SKM-1 (cell line): ENCODE data around the gene LRRC41.
"Not testable (repeated sequence)": the region's sequence is repeated elsewhere in the genome, so short reads cannot be mapped to it uniquely, and the experiment has no call there.

Experiments used
- DNase-seq: peaks from one replicate; lab custom pipeline; 2025; ENCODE audit not compliant: unreplicated experiment; lab: John Stamatoyannopoulos, UW

The LRRC41 gene

GRCh38 chr1:46328182-46328581 lies 24.8 kb upstream of the LRRC41 start:
- not testable (repeated sequence) for DNase-seq

- DNase-seq, result not testable (repeated sequence)
These were observed 22.1 kb upstream of the LRRC41 start for GRCh38 chr1:46325285-46326076.

- DNase-seq, result not testable (repeated sequence)
These were observed 18.8 kb upstream of the LRRC41 start for GRCh38 chr1:46322191-46322590.

GRCh38 chr1:46319960-46320914 lies 16.8 kb upstream of the LRRC41 start:
- DNase-seq, result not testable (repeated sequence)

- DNase-seq, result not testable (repeated sequence)
These were observed 15.9 kb upstream of the LRRC41 start for GRCh38 chr1:46319301-46319700.

- no peak for DNase-seq
These were observed 13.9 kb upstream of the LRRC41 start for GRCh38 chr1:46317323-46317722.

GRCh38 chr1:46315669-46316403 lies 12.4 kb upstream of the LRRC41 start:
- no peak for DNase-seq

GRCh38 chr1:46310321-46310720 lies 6.9 kb upstream of the LRRC41 start:
- DNase-seq, result no peak

- DNase-seq, result no peak
These were observed 6.2 kb upstream of the LRRC41 start for GRCh38 chr1:46309401-46310159.

- no peak for DNase-seq
These were observed 2.7 kb upstream of the LRRC41 start for GRCh38 chr1:46306159-46306530.

- DNase-seq, result no peak
These were observed 483 bp upstream of the LRRC41 start for GRCh38 chr1:46303872-46304326.

- no peak for DNase-seq
These were observed 777 bp downstream of the LRRC41 start for GRCh38 chr1:46302641-46303037.

- no peak for DNase-seq
These were observed 1.4 kb downstream of the LRRC41 start for GRCh38 chr1:46301808-46302640.

GRCh38 chr1:46301406-46301807 lies 2.0 kb downstream of the LRRC41 start:
- no peak for DNase-seq

- no peak for DNase-seq
These were observed 2.6 kb downstream of the LRRC41 start for GRCh38 chr1:46300673-46301405.

- no peak for DNase-seq
These were observed 5.0 kb downstream of the LRRC41 start for GRCh38 chr1:46298387-46298786.

GRCh38 chr1:46295306-46295705 lies 8.1 kb downstream of the LRRC41 start:
- no peak for DNase-seq

- DNase-seq, result no peak
These were observed 13.4 kb downstream of the LRRC41 start for GRCh38 chr1:46289976-46290375.

GRCh38 chr1:46289134-46289494 lies 14.3 kb downstream of the LRRC41 start:
- DNase-seq, result no peak
